A549 (cell line): ENCODE measurements around the gene GALNT18. TPM values are rescaled to one million over a fixed set of nuclear protein-coding genes. Genes with fewer than 3 reads are reported as not detected.
A peak's percentile ranks its signal among the peaks of the same experiment; 100 is the strongest.

Experiments
- ATAC-seq, 2 experiments: fragments of 200-7000 bp in 1 of 2; fragments of >200 bp in 1 of 2; cut with Nextera tagmentation in 1 of 2; cut with Tn5 transposase in 1 of 2; 3 replicates each; pipeline versions ENCODE4 v1.8.0 to v1.9.1; 2018 to 2020; ENCODE audit warnings: mild to moderate bottlenecking in 1 of 2, moderate library complexity in 1 of 2
- CTCF ChIA-PET: fragments of 300-600 bp; sonication (Branson Sonifier 250); formaldehyde crosslinking; extraction: SDS; loops from one replicate; lab custom pipeline; 2021; ENCODE audit warnings: antibody characterized with exemption, inconsistent platforms; lab: Yijun Ruan, JAX
- POLR2A ChIA-PET: fragments of 350-600 bp; formaldehyde crosslinking; extraction: SDS; loops from one replicate; lab custom pipeline; 2021; ENCODE audit warnings: antibody characterized with exemption, inconsistent platforms; lab: Yijun Ruan, JAX
- DNase-seq, 2 experiments: peaks; one replicate each; pipeline versions ENCODE4 v3.0.0 to v3.0.0-alpha.2; 2011 to 2016; ENCODE audit warnings: low read depth in 1 of 2, low spot score in 1 of 2
- FAIRE-seq: peaks from 2 replicates; lab custom pipeline; 2011; peaks lifted over from hg19 to GRCh38; lab: Jason Lieb, UNC
- H3K27ac ChIP-seq, 2 experiments: fragments of >200 bp; sonication (Bioruptor Twin); formaldehyde crosslinking; 3 replicates each; pipeline ENCODE4 v1.5.1; 2016 to 2017
- H3K4me1 ChIP-seq: fragments of >200 bp; sonication (Bioruptor Twin); formaldehyde crosslinking; 3 replicates; pipeline ENCODE4 v1.6.1; 2016
- H3K4me2 ChIP-seq: fragments of >200 bp; sonication (Bioruptor Twin); formaldehyde crosslinking; 3 replicates; pipeline ENCODE4 v1.6.1; 2016
- H3K4me3 ChIP-seq: fragments of >200 bp; sonication (Bioruptor Twin); formaldehyde crosslinking; 3 replicates; pipeline ENCODE4 v1.5.1; 2016
- H3K9me3 ChIP-seq: fragments of >200 bp; sonication (Bioruptor Twin); formaldehyde crosslinking; 3 replicates; pipeline ENCODE4 v1.6.1; 2016
- ATOH8 ChIP-seq: fragments of 250-450 bp; sonication (Bioruptor Pico); IDR thresholded peaks from 2 replicates; pipeline ENCODE4 v1.5.0; 2020; ENCODE audit warnings: low read depth, mild to moderate bottlenecking, moderate library complexity
- BCL3 ChIP-seq: fragments of >200 bp; sonication (Bioruptor Twin); formaldehyde crosslinking; IDR thresholded peaks from 3 replicates; pipeline ENCODE4 v1.6.1; 2016
- CHD2 ChIP-seq: fragments of 150-350 bp; IDR thresholded peaks from 2 replicates; pipeline ENCODE4 v1.6.1; 2014; ENCODE audit warnings: low read length; ENCODE audit not compliant: partially characterized antibody
- CTCF ChIP-seq: fragments of >200 bp; sonication (Bioruptor Twin); formaldehyde crosslinking; IDR thresholded peaks from 3 replicates; pipeline ENCODE4 v1.5.1; 2016
- E2F6 ChIP-seq: IDR thresholded peaks from 2 replicates; pipeline ENCODE4 v1.6.1; 2012; ENCODE audit warnings: low read depth, borderline replicate concordance
- EHF ChIP-seq: fragments of 250-450 bp; sonication (Bioruptor Pico); IDR thresholded peaks from 2 replicates; pipeline ENCODE4 v1.5.0; 2020; ENCODE audit warnings: mild to moderate bottlenecking
- EHMT2 ChIP-seq: fragments of 200-600 bp; sonication (generic); IDR thresholded peaks from 2 replicates; pipeline ENCODE4 v1.6.1; 2016; ENCODE audit warnings: antibody characterized with exemption, low read depth, mild to moderate bottlenecking, moderate library complexity
- ELK1 ChIP-seq: fragments of 150-350 bp; IDR thresholded peaks from 2 replicates; pipeline ENCODE4 v1.6.1; 2014; ENCODE audit warnings: low read depth, mild to moderate bottlenecking, low read length
- ESRRA ChIP-seq: fragments of 150-350 bp; IDR thresholded peaks from 2 replicates; pipeline ENCODE4 v1.6.1; 2014; ENCODE audit warnings: mild to moderate bottlenecking, low read length, borderline replicate concordance
- FOXS1 ChIP-seq: fragments of 250-450 bp; sonication (Bioruptor Pico); IDR thresholded peaks from 2 replicates; pipeline ENCODE4 v1.5.0; 2020; ENCODE audit warnings: mild to moderate bottlenecking, moderate library complexity
- HDAC2 ChIP-seq: fragments of 200-600 bp; sonication (generic); IDR thresholded peaks from 2 replicates; pipeline ENCODE4 v1.6.1; 2016
- HES2 ChIP-seq: fragments of >200 bp; sonication (Bioruptor Twin); formaldehyde crosslinking; IDR thresholded peaks from 2 replicates; pipeline ENCODE4 v1.6.1; 2016
- HEYL ChIP-seq: fragments of 250-450 bp; sonication (Bioruptor Pico); IDR thresholded peaks from 2 replicates; pipeline ENCODE4 v1.8.0; 2021; ENCODE audit warnings: mild to moderate bottlenecking, moderate library complexity
- HOXA7 ChIP-seq: fragments of 250-450 bp; sonication (Bioruptor Pico); IDR thresholded peaks from 2 replicates; pipeline ENCODE4 v1.5.0; 2020; ENCODE audit warnings: mild to moderate bottlenecking, moderate library complexity
- HOXB5 ChIP-seq: fragments of 250-450 bp; sonication (Bioruptor Pico); IDR thresholded peaks from 2 replicates; pipeline ENCODE4 v1.5.0; 2020; ENCODE audit warnings: mild to moderate bottlenecking, moderate library complexity
- KDM1A ChIP-seq: fragments of 200-600 bp; sonication (generic); IDR thresholded peaks from 2 replicates; pipeline ENCODE4 v1.6.1; 2016; ENCODE audit warnings: low read depth, mild to moderate bottlenecking
- MAZ ChIP-seq: fragments of 150-350 bp; IDR thresholded peaks from 2 replicates; pipeline ENCODE4 v1.6.1; 2014; ENCODE audit warnings: antibody characterized with exemption, low read depth, low read length, borderline replicate concordance
- NPAS2 ChIP-seq: fragments of 250-450 bp; sonication (Bioruptor Pico); IDR thresholded peaks from 2 replicates; pipeline ENCODE4 v1.8.0; 2022; ENCODE audit warnings: mild to moderate bottlenecking, moderate library complexity, borderline replicate concordance
- POLR2A ChIP-seq: IDR thresholded peaks from 2 replicates; pipeline ENCODE4 v1.6.1; 2012; ENCODE audit warnings: mild to moderate bottlenecking, low read length
- POLR2AphosphoS2 ChIP-seq: conservative IDR thresholded peaks from 2 replicates; pipeline ENCODE4 v1.6.1; 2012; ENCODE audit warnings: low read length, improper control_type of control experiment, inconsistent platforms
- RCOR1 ChIP-seq: fragments of 150-350 bp; IDR thresholded peaks from 2 replicates; pipeline ENCODE4 v1.6.1; 2014; ENCODE audit warnings: antibody characterized with exemption, low read length, low read depth
- RFX5 ChIP-seq: fragments of 450-650 bp; IDR thresholded peaks from 2 replicates; pipeline ENCODE4 v1.7.1; 2014; ENCODE audit warnings: antibody characterized with exemption, mild to moderate bottlenecking, moderate library complexity
- RNF2 ChIP-seq: fragments of 200-600 bp; sonication (generic); IDR thresholded peaks from 2 replicates; pipeline ENCODE4 v1.6.1; 2016; ENCODE audit warnings: low read depth, mild to moderate bottlenecking, antibody characterized with exemption, moderate library complexity, borderline replicate concordance
- USF2 ChIP-seq: fragments of 450-650 bp; IDR thresholded peaks from 2 replicates; pipeline ENCODE4 v1.6.1; 2014; ENCODE audit warnings: antibody characterized with exemption
- ZFP36 ChIP-seq: fragments of 450-650 bp; IDR thresholded peaks from 2 replicates; pipeline ENCODE4 v1.6.1; 2014; ENCODE audit warnings: borderline replicate concordance; ENCODE audit not compliant: partially characterized antibody
- ZNF302 ChIP-seq: fragments of 250-450 bp; sonication (Bioruptor Pico); IDR thresholded peaks from 2 replicates; pipeline ENCODE4 v1.9.0; 2021; ENCODE audit warnings: inconsistent platforms, mild to moderate bottlenecking, moderate library complexity
- whole genome bisulfite sequencing: methylation state at CpG from one replicate; pipeline ENCODE4 v1.1.6; 2017; ENCODE audit errors: missing lambda C conversion rate; 5-methylcytosine and 5-hydroxymethylcytosine counted together
- polyA plus RNA-seq, 4 experiments: library from polyadenylated mRNA; depleted of rRNA in 3 of 4; stranded (reverse); fragments of >200 nt; fragmentation: RNase III in 1 of 4; extraction: RNeasy Plus Mini Kit Qiagen cat#74134 plus additional on column Dnase treatment in 1 of 4; gene quantifications; 2 replicates in 3 of 4; 3 replicates in 1 of 4; pipeline ENCODE4 v1.2.3, GENCODE V29; 2011 to 2017

Gene GALNT18
- polyA plus RNA-seq, 2 of the 4 experiments (the other 2 are of a cell fraction) = 6.7 to 16.1 TPM

- WGBS = 82% methylated on average over 5 of the region's 6 CpGs
- ChIA-PET CTCF (interaction anchor here (0.6 kb wide), 1 partner anchor 1092 kb away, joined by 3 read pairs; no protein-coding TSS in a partner anchor), POLR2A (no interaction called here)
- peak in 1 of 2 experiments; percentile 11; a peak in 3 of 6 replicates for ATAC-seq
- FAIRE-seq = no peak
- no peak for DNase-seq
- Histone ChIP-seq H3K4me1 (peaks cover 8% of the 10 kb centered on the region; the same call in 2 of the 3 replicates), H3K4me3 (no peak overlapping the region), H3K27ac (no peak overlapping the region), H3K9me3 (no peaks in the 10 kb centered on the region), H3K4me2 (no peak overlapping the region)
- no peak for TF ChIP-seq USF2
- no peak for TF ChIP-seq POLR2A
- no peak for TF ChIP-seq HOXA7
- no peak for TF ChIP-seq BCL3
- no peak for TF ChIP-seq ESRRA
- no peak for TF ChIP-seq KDM1A
- TF ChIP-seq HEYL (CRISPR knock-in tag) = no peak
- no peak for TF ChIP-seq RNF2
- TF ChIP-seq CTCF = no peak
- TF ChIP-seq EHMT2 = no peak
- no peak for TF ChIP-seq MAZ
- TF ChIP-seq RFX5 = no peak
- no peak for TF ChIP-seq RCOR1
- TF ChIP-seq HDAC2 = no peak
- TF ChIP-seq ZNF302 (CRISPR knock-in tag) = no peak
- TF ChIP-seq CHD2 = no peak
- no peak for TF ChIP-seq E2F6
- no peak for TF ChIP-seq FOXS1 (CRISPR knock-in tag)
- TF ChIP-seq ELK1 = no peak
Measured at GRCh38 chr11:11409224-11409623, 212.6 kb downstream of the GALNT18 start.

GRCh38 chr11:11408436-11409221 lies 213.2 kb downstream of the GALNT18 start:
- Histone ChIP-seq H3K4me1 (peaks cover 8% of the 10 kb centered on the region; the same call in 2 of the 3 replicates), H3K4me3 (no peak overlapping the region), H3K4me2 (no peak overlapping the region), H3K9me3 (no peaks in the 10 kb centered on the region), H3K27ac (no peak overlapping the region)
- DNase-seq (no peak), ATAC-seq (no peak), FAIRE-seq (no peak)
- ChIA-PET POLR2A (no interaction called here), CTCF (interaction anchor here (0.6 kb wide), 1 partner anchor 1093 kb away, joined by 3 read pairs; no protein-coding TSS in a partner anchor)
- 83% methylated on average over 11 of the region's 11 CpGs for WGBS
- TF ChIP-seq HOXB5 (CRISPR knock-in tag) (no peak), ZFP36 (no peak), EHMT2 (no peak), POLR2AphosphoS2 (no peak), POLR2A (no peak), KDM1A (no peak), ATOH8 (CRISPR knock-in tag) (no peak), EHF (CRISPR knock-in tag) (no peak), NPAS2 (no peak), ESRRA (no peak), HES2 (no peak)
